Small intestine (tissue), 7 donors: ENCODE data around the gene FSIP1. TPM values are rescaled to one million over a fixed set of nuclear protein-coding genes. Genes with fewer than 3 reads are reported as not detected.
A peak's percentile ranks its signal among the peaks of the same experiment; 100 is the strongest.

ENCODE experiments used
- DNase-seq, 2 donors: peaks; one replicate each; pipeline versions ENCODE4 v3.0.0 to v3.0.0-alpha.2; 2013
- FAIRE-seq: peaks from 2 replicates; lab custom pipeline; 2012; peaks lifted over from hg19 to GRCh38; lab: Jason Lieb, UNC
- H3K27ac ChIP-seq, 3 donors: one replicate each; pipeline ENCODE4 v1.5.1; 2013; ENCODE audit warnings: low read length in 2 of 3, mild to moderate bottlenecking in 2 of 3, control low read depth in 1 of 3, inconsistent platforms in 1 of 3, low read depth in 1 of 3, moderate library complexity in 1 of 3
- H3K27me3 ChIP-seq, 3 donors: one replicate each; pipeline ENCODE4 v1.6.1; 2013; ENCODE audit warnings: low read length in 3 of 3, inconsistent platforms in 1 of 3; ENCODE audit not compliant: control insufficient read depth in 3 of 3, insufficient read depth in 3 of 3
- H3K36me3 ChIP-seq, 3 donors: one replicate each; pipeline ENCODE4 v1.6.1; 2013; ENCODE audit warnings: low read length in 3 of 3, inconsistent platforms in 1 of 3, low read depth in 1 of 3, mild to moderate bottlenecking in 1 of 3, moderate library complexity in 1 of 3; ENCODE audit not compliant: control insufficient read depth in 3 of 3, insufficient read depth in 2 of 3
- H3K4me1 ChIP-seq, 3 donors: one replicate each; pipeline ENCODE4 v1.6.1; 2013; ENCODE audit warnings: low read length in 2 of 3, inconsistent platforms in 1 of 3, low read depth in 1 of 3, mild to moderate bottlenecking in 1 of 3, moderate library complexity in 1 of 3; ENCODE audit not compliant: control insufficient read depth in 3 of 3, insufficient read depth in 2 of 3
- H3K4me3 ChIP-seq, 3 donors: one replicate each; pipeline ENCODE4 v1.5.1; 2013; ENCODE audit warnings: low read length in 3 of 3, control low read depth in 1 of 3, inconsistent platforms in 1 of 3, low read depth in 1 of 3, mild to moderate bottlenecking in 1 of 3, moderate library complexity in 1 of 3
- H3K9me3 ChIP-seq, 2 donors: one replicate each; pipeline ENCODE4 v1.6.1; 2013; ENCODE audit warnings: low read depth in 1 of 2, low read length in 1 of 2; ENCODE audit not compliant: control insufficient read depth in 2 of 2, insufficient read depth in 1 of 2
- WGBS, 3 donors: extraction: QIAGEN DNeasy Blood & Tissue Kit; methylation state at CpG; one replicate each; pipeline ENCODE4 v1.1.7; 2013; 5-methylcytosine and 5-hydroxymethylcytosine counted together
- polyA plus RNA-seq, 4 donors: library from polyadenylated mRNA; stranded (reverse) in 3 of 4; unstranded in 1 of 4; fragments of 200-250 nt in 3 of 4; fragments of 120-200 nt in 1 of 4; gene quantifications; one replicate each; pipeline versions ENCODE4 v1.2.1 to v1.2.3, GENCODE V29; 2013
- donor health status: healthy with polysubstance abuse.
- donor health status: control.
- donor health status: control.
- donor health status: Bipolar disorder and iron deficiency.
- donor health status: healthy.

FSIP1 gene
- polyA plus RNA-seq, 4 donors, result 0.12 to 0.72 TPM; not detected in 2

GRCh38 chr15:39593071-39593655, 189.5 kb downstream of the FSIP1 start:
- Histone ChIP-seq H3K4me1 (no peaks in the 10 kb centered on the region), H3K27me3 (no peaks in the 10 kb centered on the region), H3K4me3 (no peak overlapping the region), H3K9me3 (no peaks in the 10 kb centered on the region), H3K27ac (no peak overlapping the region), H3K36me3 (peaks cover 0 to 25% (median 20%) of the 10 kb centered on the region in 3 donors)
- 91 to 95% (median 95%) methylated on average over 15 of the region's 15 CpGs for WGBS, 3 donors
- no peak for DNase-seq
- FAIRE-seq, result no peak

- 83 to 93% (median 87%) methylated on average over 6 of the region's 6 CpGs for WGBS, 3 donors
- FAIRE-seq, result no peak
- H3K27me3 ChIP-seq, result no peaks in the 10 kb centered on the region
- DNase-seq, result no peak
- H3K4me3 ChIP-seq, result no peak overlapping the region
- H3K36me3 ChIP-seq, result peaks cover 0 to 30% (median 20%) of the 10 kb centered on the region in 3 donors
- H3K4me1 ChIP-seq, result no peaks in the 10 kb centered on the region
- no peak overlapping the region for H3K27ac ChIP-seq
- H3K9me3 ChIP-seq, result no peaks in the 10 kb centered on the region
Measured at GRCh38 chr15:39592500-39592899, 190.1 kb downstream of the FSIP1 start.

- DNase-seq (no peak), FAIRE-seq (no peak)
- H3K4me1 ChIP-seq, result no peaks in the 10 kb centered on the region
- peaks cover 0 to 33% (median 20%) of the 10 kb centered on the region in 3 donors for H3K36me3 ChIP-seq
- 83 to 96% (median 94%) methylated on average over 2 of the region's 2 CpGs for WGBS, 3 donors
- H3K27me3 ChIP-seq, result no peaks in the 10 kb centered on the region
- H3K27ac ChIP-seq, result no peak overlapping the region
- no peak overlapping the region for H3K4me3 ChIP-seq
- H3K9me3 ChIP-seq, result no peaks in the 10 kb centered on the region
Measured at GRCh38 chr15:39591896-39592315, 190.7 kb downstream of the FSIP1 start.

GRCh38 chr15:39591141-39591895, 191.3 kb downstream of the FSIP1 start:
- Histone ChIP-seq H3K36me3 (peaks cover 0 to 36% (median 20%) of the 10 kb centered on the region in 3 donors), H3K4me1 (no peaks in the 10 kb centered on the region), H3K27ac (no peak overlapping the region), H3K9me3 (no peaks in the 10 kb centered on the region), H3K27me3 (no peaks in the 10 kb centered on the region), H3K4me3 (no peak overlapping the region)
- 87 to 88% (median 88%) methylated on average over 11 of the region's 11 CpGs for WGBS, 3 donors
- FAIRE-seq, result no peak
- no peak for DNase-seq

DNA sequence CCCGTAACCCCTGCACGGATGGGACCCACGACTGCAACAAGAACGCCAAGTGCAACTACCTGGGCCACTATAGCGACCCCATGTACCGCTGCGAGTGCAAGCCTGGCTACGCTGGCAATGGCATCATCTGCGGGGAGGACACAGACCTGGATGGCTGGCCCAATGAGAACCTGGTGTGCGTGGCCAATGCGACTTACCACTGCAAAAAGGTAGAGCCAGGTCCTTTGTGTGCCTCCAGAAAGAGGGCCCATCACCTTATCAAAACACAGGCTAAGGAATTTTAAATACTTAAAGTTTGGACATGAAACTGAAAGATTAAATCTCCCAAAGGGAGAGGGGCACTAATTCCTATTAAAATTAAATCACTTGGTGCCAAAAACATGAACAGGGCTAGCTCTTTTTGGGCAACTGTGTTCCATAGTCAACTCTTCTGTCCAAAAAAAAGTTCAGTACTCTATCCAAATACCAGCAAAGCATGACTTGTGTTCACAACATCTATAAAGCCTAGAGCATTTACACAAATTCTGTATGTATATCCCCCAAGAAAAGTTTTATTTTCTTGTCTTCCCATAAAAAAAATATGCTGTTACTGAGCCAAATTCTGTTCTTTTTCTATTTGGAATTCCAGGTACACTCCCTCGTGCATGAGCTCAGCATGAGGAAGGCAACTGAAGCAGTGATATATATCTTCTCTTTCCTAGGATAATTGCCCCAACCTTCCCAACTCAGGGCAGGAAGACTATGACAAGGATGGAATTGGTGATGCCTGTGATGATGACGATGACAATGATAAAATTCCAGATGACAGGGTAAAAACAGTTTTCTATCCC, 192.6 kb downstream of the FSIP1 start:
- Histone ChIP-seq H3K27ac (no peak overlapping the region), H3K4me3 (no peak overlapping the region), H3K9me3 (no peaks in the 10 kb centered on the region), H3K36me3 (peaks cover 0 to 35% (median 17%) of the 10 kb centered on the region in 3 donors), H3K27me3 (no peaks in the 10 kb centered on the region), H3K4me1 (no peaks in the 10 kb centered on the region)
- DNase-seq (no peak), FAIRE-seq (no peak)
- WGBS, 3 donors, result 93 to 95% (median 94%) methylated on average over 13 of the region's 13 CpGs

DNA sequence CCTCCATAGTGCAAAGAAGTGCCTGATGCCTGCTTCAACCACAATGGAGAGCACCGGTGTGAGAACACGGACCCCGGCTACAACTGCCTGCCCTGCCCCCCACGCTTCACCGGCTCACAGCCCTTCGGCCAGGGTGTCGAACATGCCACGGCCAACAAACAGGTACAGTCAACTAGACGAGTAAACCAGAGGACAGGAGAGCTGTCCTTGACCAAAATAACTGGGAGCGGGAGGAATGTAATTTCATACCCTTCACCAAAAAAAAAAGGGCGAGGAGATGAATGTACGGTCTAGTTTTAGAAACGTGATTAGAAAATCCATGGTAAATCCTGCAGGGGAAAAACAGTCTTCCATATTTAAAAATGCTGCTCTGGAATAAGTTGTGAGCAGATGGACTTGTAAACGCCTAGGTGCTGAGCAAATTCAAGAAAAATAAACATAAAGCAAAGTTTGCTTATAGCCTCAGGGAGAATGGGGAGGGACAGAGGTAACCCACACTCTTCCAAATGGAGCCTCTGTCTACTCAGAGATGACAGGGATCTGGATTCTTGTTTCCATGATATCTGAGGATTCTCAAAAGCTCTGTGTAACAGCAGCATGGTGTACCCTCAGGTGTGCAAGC, 193.3 kb downstream of the FSIP1 start:
- no peaks in the 10 kb centered on the region for H3K9me3 ChIP-seq
- no peak for DNase-seq
- FAIRE-seq, result no peak
- no peaks in the 10 kb centered on the region for H3K27me3 ChIP-seq
- no peak overlapping the region for H3K27ac ChIP-seq
- no peaks in the 10 kb centered on the region for H3K4me1 ChIP-seq
- H3K4me3 ChIP-seq, result no peak overlapping the region
- H3K36me3 ChIP-seq, result peaks cover 0 to 35% (median 17%) of the 10 kb centered on the region in 3 donors
- 90 to 93% (median 91%) methylated on average over 14 of the region's 14 CpGs for WGBS, 3 donors

DNA sequence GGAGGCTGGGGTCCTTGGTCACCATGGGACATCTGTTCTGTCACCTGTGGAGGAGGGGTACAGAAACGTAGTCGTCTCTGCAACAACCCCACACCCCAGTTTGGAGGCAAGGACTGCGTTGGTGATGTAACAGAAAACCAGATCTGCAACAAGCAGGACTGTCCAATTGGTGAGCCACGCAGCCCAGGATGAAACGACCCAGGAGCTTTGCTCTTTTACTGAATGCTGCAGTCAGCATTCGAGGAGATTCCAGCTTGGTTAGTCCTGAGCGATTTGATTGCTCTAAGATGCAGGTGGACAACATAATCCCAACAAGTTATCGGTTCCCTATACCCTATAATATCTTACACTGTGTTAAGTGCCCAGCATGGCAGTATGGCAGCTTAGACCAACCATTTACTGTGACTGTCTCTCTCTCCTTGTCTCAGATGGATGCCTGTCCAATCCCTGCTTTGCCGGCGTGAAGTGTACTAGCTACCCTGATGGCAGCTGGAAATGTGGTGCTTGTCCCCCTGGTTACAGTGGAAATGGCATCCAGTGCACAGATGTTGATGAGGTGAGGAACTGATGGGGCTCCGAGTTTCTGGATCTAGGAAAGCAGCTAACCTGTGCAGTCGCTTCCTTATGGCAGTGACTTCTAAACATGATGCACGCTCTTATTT, 194.0 kb downstream of the FSIP1 start:
- H3K36me3 ChIP-seq, result peaks cover 0 to 39% (median 13%) of the 10 kb centered on the region in 3 donors
- 91 to 94% (median 91%) methylated on average over 13 of the region's 13 CpGs for WGBS, 3 donors
- H3K9me3 ChIP-seq, result no peaks in the 10 kb centered on the region
- H3K27me3 ChIP-seq, result no peaks in the 10 kb centered on the region
- no peaks in the 10 kb centered on the region for H3K4me1 ChIP-seq
- FAIRE-seq (no peak), DNase-seq (no peak)
- H3K27ac ChIP-seq, result peak overlapping the region in 1 of 3 donors; percentile 6
- H3K4me3 ChIP-seq, result no peak overlapping the region
